Natural killer cell (primary cell): ENCODE measurements around the gene SDR39U1. TPM values are rescaled to one million over a fixed set of nuclear protein-coding genes. Genes with fewer than 3 reads are reported as not detected.

Source experiments
- ATAC-seq, 3 donors: fragments of 150-1000 bp in 2 of 3; fragments of 200-7000 bp in 1 of 3; cut with Tn5 transposase; 1 replicate in 1 of 3; 2 replicates in 2 of 3; pipeline ENCODE4 v1.10.0; 2021; ENCODE audit warnings: mild to moderate bottlenecking in 2 of 3, moderate library complexity in 2 of 3
- DNase-seq, 2 donors: peaks; one replicate each; pipeline versions ENCODE4 v3.0.0 to v3.0.0-alpha.2; 2013 to 2021; ENCODE audit warnings: mixed read lengths in 1 of 2
- H3K27ac ChIP-seq: one replicate; pipeline ENCODE4 v1.5.1; 2013; ENCODE audit warnings: mild to moderate bottlenecking, low read length
- H3K27me3 ChIP-seq: one replicate; pipeline ENCODE4 v1.6.1; 2013; ENCODE audit warnings: low read length; ENCODE audit not compliant: control insufficient read depth, insufficient read depth
- H3K36me3 ChIP-seq: one replicate; pipeline ENCODE4 v1.6.1; 2013; ENCODE audit warnings: low read length; ENCODE audit not compliant: control insufficient read depth, insufficient read depth
- H3K4me1 ChIP-seq: one replicate; pipeline ENCODE4 v1.6.1; 2013; ENCODE audit warnings: low read length; ENCODE audit not compliant: control insufficient read depth, insufficient read depth
- H3K4me3 ChIP-seq: one replicate; pipeline ENCODE4 v1.5.1; 2013; ENCODE audit warnings: low read length
- H3K9me3 ChIP-seq: one replicate; pipeline ENCODE4 v1.6.1; 2013; ENCODE audit warnings: low read length; ENCODE audit not compliant: control insufficient read depth, insufficient read depth
- H3K27ac Mint-ChIP-seq, 2 donors: one replicate each; pipeline ENCODE4 v1.8.0; 2022; ENCODE audit warnings: mild to moderate bottlenecking in 2 of 2, mixed read lengths in 2 of 2, moderate library complexity in 1 of 2
- H3K27me3 Mint-ChIP-seq, 2 donors: one replicate each; pipeline ENCODE4 v1.8.0; 2022; ENCODE audit warnings: low read depth in 2 of 2, mixed read lengths in 2 of 2
- H3K36me3 Mint-ChIP-seq: one replicate; pipeline ENCODE4 v1.8.0; 2022; ENCODE audit warnings: mixed read lengths
- H3K4me1 Mint-ChIP-seq, 2 donors: one replicate each; pipeline ENCODE4 v1.8.0; 2022; ENCODE audit warnings: mixed read lengths in 2 of 2
- H3K4me3 Mint-ChIP-seq: one replicate; pipeline ENCODE4 v1.8.0; 2022; ENCODE audit warnings: mild to moderate bottlenecking, moderate library complexity, mixed read lengths
- H3K9me3 Mint-ChIP-seq, 2 donors: one replicate each; pipeline ENCODE4 v1.8.0; 2022; ENCODE audit warnings: mixed read lengths in 2 of 2
- CTCF ChIP-seq: fragments of 200-600 bp; IDR thresholded peaks from one replicate; pipeline ENCODE4 v1.8.0; 2022; ENCODE audit warnings: antibody characterized with exemption
- WGBS: methylation state at CpG from one replicate; pipeline ENCODE4 v1.1.7; 2013; ENCODE audit warnings: missing lambda C conversion rate; ENCODE audit not compliant: insufficient coverage; 5-methylcytosine and 5-hydroxymethylcytosine counted together
- intact Hi-C: fragments of 100-400 bp; cut with micrococcal nuclease; formaldehyde crosslinking; loops from one replicate; pipeline ENCODE4 v1.14.2; 2022
- total RNA-seq, 4 donors: library from RNA; stranded (reverse); fragments of 120-200 nt in 1 of 4; gene quantifications; one replicate each; pipeline versions ENCODE4 v1.2.3 to v1.2.4, GENCODE V29; 2013 to 2022

The SDR39U1 gene
- total RNA-seq, 3 donors from 2014 or later (not counting 1 experiment from before 2014, with no cell fraction given) = 97.1 to 106 (median 100) TPM

GRCh38 chr14:24409192-24409591, 33.4 kb downstream of the SDR39U1 start:
- intact Hi-C loops = no loop called here
- H3K27ac Mint-ChIP-seq = no peak overlapping the region
- Histone ChIP-seq H3K4me3 (no peak overlapping the region), H3K9me3 (no peaks in the 10 kb centered on the region), H3K27ac (no peak overlapping the region), H3K27me3 (no peaks in the 10 kb centered on the region), H3K36me3 (no peaks in the 10 kb centered on the region), H3K4me1 (no peaks in the 10 kb centered on the region)
- no peak overlapping the region for H3K4me3 Mint-ChIP-seq
- peaks cover 12 to 13% of the 10 kb centered on the region in 2 donors for H3K27me3 Mint-ChIP-seq
- TF ChIP-seq CTCF = no peak
- no peaks in the 10 kb centered on the region for H3K4me1 Mint-ChIP-seq
- WGBS = 82% methylated on average over 4 of the region's 6 CpGs
- H3K9me3 Mint-ChIP-seq = no peaks in the 10 kb centered on the region
- no peak for DNase-seq
- H3K36me3 Mint-ChIP-seq = no peaks in the 10 kb centered on the region
- no peak for ATAC-seq

GRCh38 chr14:24408764-24409163, 33.8 kb downstream of the SDR39U1 start:
- no peak for TF ChIP-seq CTCF
- ATAC-seq = no peak
- H3K27me3 Mint-ChIP-seq = peaks cover 17% of the 10 kb centered on the region in 2 donors
- no peaks in the 10 kb centered on the region for H3K4me1 ChIP-seq
- H3K27ac Mint-ChIP-seq = no peak overlapping the region
- H3K9me3 Mint-ChIP-seq = no peaks in the 10 kb centered on the region
- no peak overlapping the region for H3K4me3 ChIP-seq
- H3K4me1 Mint-ChIP-seq = no peaks in the 10 kb centered on the region
- WGBS = 74% methylated on average over 3 of the region's 3 CpGs
- H3K36me3 Mint-ChIP-seq = no peaks in the 10 kb centered on the region
- no peak overlapping the region for H3K27ac ChIP-seq
- no peak for DNase-seq
- H3K4me3 Mint-ChIP-seq = no peak overlapping the region
- intact Hi-C loops = no loop called here
- H3K9me3 ChIP-seq = no peaks in the 10 kb centered on the region
- no peaks in the 10 kb centered on the region for H3K27me3 ChIP-seq
- H3K36me3 ChIP-seq = no peaks in the 10 kb centered on the region

- Histone ChIP-seq H3K4me1 (no peaks in the 10 kb centered on the region), H3K27ac (no peak overlapping the region), H3K4me3 (no peak overlapping the region), H3K36me3 (no peaks in the 10 kb centered on the region), H3K9me3 (no peaks in the 10 kb centered on the region), H3K27me3 (no peaks in the 10 kb centered on the region)
- H3K4me1 Mint-ChIP-seq = no peaks in the 10 kb centered on the region
- DNase-seq = no peak
- TF ChIP-seq CTCF = no peak
- no peak overlapping the region for H3K27ac Mint-ChIP-seq
- intact Hi-C loops = no loop called here
- 91% methylated on average over 18 of the region's 18 CpGs for WGBS
- peaks cover 22 to 25% of the 10 kb centered on the region in 2 donors for H3K27me3 Mint-ChIP-seq
- H3K9me3 Mint-ChIP-seq = no peaks in the 10 kb centered on the region
- no peaks in the 10 kb centered on the region for H3K36me3 Mint-ChIP-seq
- H3K4me3 Mint-ChIP-seq = no peak overlapping the region
- no peak for ATAC-seq
Measured at GRCh38 chr14:24407608-24408325, 34.8 kb downstream of the SDR39U1 start.

GRCh38 chr14:24406416-24406815, 36.2 kb downstream of the SDR39U1 start:
- intact Hi-C loops = no loop called here
- Mint-ChIP-seq H3K27me3 (peaks cover 31 to 34% of the 10 kb centered on the region in 2 donors), H3K4me1 (no peaks in the 10 kb centered on the region), H3K36me3 (no peaks in the 10 kb centered on the region), H3K9me3 (no peaks in the 10 kb centered on the region), H3K27ac (no peak overlapping the region), H3K4me3 (no peak overlapping the region)
- DNase-seq (no peak), ATAC-seq (no peak)
- no peaks in the 10 kb centered on the region for H3K4me1 ChIP-seq
- H3K36me3 ChIP-seq = no peaks in the 10 kb centered on the region
- WGBS = 84% methylated on average over 6 of the region's 6 CpGs
- no peaks in the 10 kb centered on the region for H3K9me3 ChIP-seq
- no peaks in the 10 kb centered on the region for H3K27me3 ChIP-seq
- no peak overlapping the region for H3K27ac ChIP-seq
- TF ChIP-seq CTCF = no peak
- H3K4me3 ChIP-seq = no peak overlapping the region
